B cell (primary cell): ENCODE measurements around the gene SMKR1. TPM values are rescaled to one million over a fixed set of nuclear protein-coding genes. Genes with fewer than 3 reads are reported as not detected.

Experiments
- ATAC-seq: fragments of 200-7000 bp; cut with Tn5 transposase; one replicate; pipeline ENCODE4 v1.10.0; 2021; ENCODE audit warnings: low read depth, mild to moderate bottlenecking, moderate number of reproducible peaks, moderate library complexity
- CTCF ChIA-PET: fragments of 350-600 bp; sonication (Branson Sonifier 250); formaldehyde crosslinking; loops from one replicate; lab custom pipeline; 2021; ENCODE audit warnings: antibody characterized with exemption, inconsistent platforms; lab: Charles Lee
- POLR2A ChIA-PET: fragments of 350-600 bp; sonication (Branson Sonifier 250); formaldehyde crosslinking; loops from one replicate; lab custom pipeline; 2021; ENCODE audit warnings: antibody characterized with exemption; lab: Charles Lee
- DNase-seq: peaks from one replicate; pipeline ENCODE4 v3.0.0; 2013
- H2AFZ ChIP-seq: 2 replicates; pipeline ENCODE4 v1.6.1; 2012; ENCODE audit warnings: mild to moderate bottlenecking, low read depth, low read length; ENCODE audit not compliant: insufficient read depth, poor library complexity, severe bottlenecking
- H3K27ac ChIP-seq, 2 donors: 1 replicate in 1 of 2; 2 replicates in 1 of 2; pipeline ENCODE4 v1.5.1; 2012 to 2013; ENCODE audit warnings: low read length in 2 of 2, mild to moderate bottlenecking in 2 of 2, moderate library complexity in 1 of 2
- H3K27me3 ChIP-seq, 4 experiments: fragments of 200-600 bp in 1 of 4; sonication (generic) in 1 of 4; replicated peaks in 1 of 4; 1 replicate in 2 of 4; 2 replicates in 2 of 4; pipeline versions ENCODE4 v1.6.1 to v1.7.0; 2013 to 2016; ENCODE audit warnings: low read length in 3 of 4, mild to moderate bottlenecking in 2 of 4, mixed read lengths in 1 of 4, moderate library complexity in 1 of 4; ENCODE audit not compliant: insufficient read depth in 4 of 4, control insufficient read depth in 3 of 4; ENCODE audit errors: control extremely low read depth in 1 of 4
- H3K36me3 ChIP-seq, 2 experiments: replicated peaks in 1 of 2; 1 replicate in 1 of 2; 2 replicates in 1 of 2; pipeline versions ENCODE4 v1.6.1 to v1.7.1; 2013; ENCODE audit warnings: low read length in 1 of 2; ENCODE audit not compliant: insufficient read depth in 2 of 2, control insufficient read depth in 1 of 2; ENCODE audit errors: control extremely low read depth in 1 of 2, extremely low read depth in 1 of 2
- H3K4me1 ChIP-seq, 2 donors: fragments of 200-600 bp in 1 of 2; sonication (generic) in 1 of 2; 1 replicate in 1 of 2; 2 replicates in 1 of 2; pipeline versions ENCODE4 v1.5.1 to v1.6.1; 2013 to 2017; ENCODE audit warnings: low read length in 2 of 2; ENCODE audit not compliant: control insufficient read depth in 2 of 2, insufficient read depth in 2 of 2
- H3K4me2 ChIP-seq: replicated peaks from 2 replicates; pipeline ENCODE3; 2012; ENCODE audit warnings: mild to moderate bottlenecking, low read depth, low read length; ENCODE audit not compliant: poor library complexity, severe bottlenecking
- H3K4me3 ChIP-seq, 5 experiments: fragments of 200-600 bp in 1 of 5; sonication (generic) in 1 of 5; 1 replicate in 3 of 5; 2 replicates in 2 of 5; pipeline versions ENCODE4 v1.5.1 to v1.7.0; 2011 to 2016; ENCODE audit warnings: low read length in 4 of 5, mild to moderate bottlenecking in 4 of 5, low read depth in 2 of 5, control low read depth in 1 of 5, moderate library complexity in 1 of 5; ENCODE audit not compliant: insufficient read depth in 1 of 5; ENCODE audit errors: control extremely low read depth in 1 of 5, extremely low read depth in 1 of 5
- H3K79me2 ChIP-seq: fragments of 200-600 bp; sonication (generic); one replicate; pipeline ENCODE4 v1.6.0; 2016; ENCODE audit warnings: low read length; ENCODE audit not compliant: control insufficient read depth, insufficient read depth
- H3K9ac ChIP-seq: fragments of 200-600 bp; sonication (generic); 2 replicates; pipeline ENCODE4 v1.6.1; 2017; ENCODE audit warnings: mild to moderate bottlenecking, low read length, moderate library complexity
- H3K9me3 ChIP-seq, 3 donors: one replicate each; pipeline versions ENCODE4 v1.6.1 to v1.7.1; 2013; ENCODE audit warnings: low read length in 2 of 3; ENCODE audit not compliant: control insufficient read depth in 2 of 3, insufficient read depth in 1 of 3; ENCODE audit errors: control extremely low read depth in 1 of 3
- H4K20me1 ChIP-seq: 2 replicates; pipeline ENCODE4 v1.6.0; 2012; ENCODE audit warnings: mild to moderate bottlenecking, low read length; ENCODE audit not compliant: insufficient read depth, control insufficient read depth, poor library complexity, severe bottlenecking
- H3K27ac Mint-ChIP-seq: one replicate; pipeline ENCODE4 v1.8.0; 2021; ENCODE audit warnings: mixed read lengths
- H3K27me3 Mint-ChIP-seq: one replicate; pipeline ENCODE4 v1.8.0; 2021; ENCODE audit warnings: mixed read lengths
- H3K4me1 Mint-ChIP-seq: one replicate; pipeline ENCODE4 v1.8.0; 2021; ENCODE audit warnings: mixed read lengths
- H3K4me3 Mint-ChIP-seq: one replicate; pipeline ENCODE4 v1.8.0; 2021; ENCODE audit warnings: mixed read lengths
- H3K9me3 Mint-ChIP-seq: one replicate; pipeline ENCODE4 v1.8.0; 2022; ENCODE audit warnings: mixed read lengths; ENCODE audit not compliant: insufficient read depth
- EZH2 ChIP-seq: IDR thresholded peaks from 2 replicates; pipeline ENCODE4 v1.6.1; 2012; ENCODE audit warnings: borderline replicate concordance, low read depth, mild to moderate bottlenecking, moderate library complexity, low read length; ENCODE audit not compliant: insufficient read depth, poor library complexity, severe bottlenecking
- WGBS: methylation state at CpG from one replicate; pipeline ENCODE4 v1.1.5; 2013; ENCODE audit warnings: missing lambda C conversion rate; ENCODE audit not compliant: insufficient coverage; 5-methylcytosine and 5-hydroxymethylcytosine counted together
- intact Hi-C: fragments of 100-400 bp; cut with micrococcal nuclease; formaldehyde crosslinking; loops from one replicate; pipeline ENCODE4 v1.10.0; 2022
- polyA plus RNA-seq: library from polyadenylated mRNA; depleted of rRNA; stranded (reverse); fragments of >200 nt; gene quantifications from 2 replicates; pipeline ENCODE4 v1.2.3, GENCODE V29; 2012
- total RNA-seq, 2 donors: library from RNA; stranded (reverse); fragments of 120-200 nt in 1 of 2; gene quantifications; 1 replicate in 1 of 2; 2 replicates in 1 of 2; pipeline versions ENCODE4 v1.2.3 to v1.2.4, GENCODE V29; 2013 to 2022
- TF ChIP-seq, protein P1 (sequence below): fragments of 200-600 bp; IDR thresholded peaks from one replicate; pipeline ENCODE4 v1.8.0; 2022; ENCODE audit warnings: antibody characterized with exemption, mild to moderate bottlenecking

SMKR1 gene
- total and polyA plus RNA-seq, 2 donors (not counting 1 experiment from before 2014, with no cell fraction given), result 0.58 to 2.9 TPM

- TF ChIP-seq, protein P1, sequence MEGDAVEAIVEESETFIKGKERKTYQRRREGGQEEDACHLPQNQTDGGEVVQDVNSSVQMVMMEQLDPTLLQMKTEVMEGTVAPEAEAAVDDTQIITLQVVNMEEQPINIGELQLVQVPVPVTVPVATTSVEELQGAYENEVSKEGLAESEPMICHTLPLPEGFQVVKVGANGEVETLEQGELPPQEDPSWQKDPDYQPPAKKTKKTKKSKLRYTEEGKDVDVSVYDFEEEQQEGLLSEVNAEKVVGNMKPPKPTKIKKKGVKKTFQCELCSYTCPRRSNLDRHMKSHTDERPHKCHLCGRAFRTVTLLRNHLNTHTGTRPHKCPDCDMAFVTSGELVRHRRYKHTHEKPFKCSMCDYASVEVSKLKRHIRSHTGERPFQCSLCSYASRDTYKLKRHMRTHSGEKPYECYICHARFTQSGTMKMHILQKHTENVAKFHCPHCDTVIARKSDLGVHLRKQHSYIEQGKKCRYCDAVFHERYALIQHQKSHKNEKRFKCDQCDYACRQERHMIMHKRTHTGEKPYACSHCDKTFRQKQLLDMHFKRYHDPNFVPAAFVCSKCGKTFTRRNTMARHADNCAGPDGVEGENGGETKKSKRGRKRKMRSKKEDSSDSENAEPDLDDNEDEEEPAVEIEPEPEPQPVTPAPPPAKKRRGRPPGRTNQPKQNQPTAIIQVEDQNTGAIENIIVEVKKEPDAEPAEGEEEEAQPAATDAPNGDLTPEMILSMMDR, result no peak
- TF ChIP-seq EZH2, result no peak
- DNase-seq (no peak), ATAC-seq (no peak)
- no peaks in the 10 kb centered on the region for H3K36me3 ChIP-seq
- H3K79me2 ChIP-seq, result no peaks in the 10 kb centered on the region
- no peaks in the 10 kb centered on the region for H4K20me1 ChIP-seq
- no peaks in the 10 kb centered on the region for H3K27me3 ChIP-seq
- no peak overlapping the region for H2AFZ ChIP-seq
- H3K9me3 Mint-ChIP-seq, result no peaks in the 10 kb centered on the region
- WGBS, result 93% methylated on average over 2 of the region's 11 CpGs
- no peak overlapping the region for H3K4me2 ChIP-seq
- H3K4me1 Mint-ChIP-seq, result peaks cover 6% of the 10 kb centered on the region
- no peaks in the 10 kb centered on the region for H3K9me3 ChIP-seq
- no peak overlapping the region for H3K9ac ChIP-seq
- H3K27ac ChIP-seq, result no peak overlapping the region
- ChIA-PET POLR2A (interaction anchor here (0.6 kb wide), 1 partner anchor 115 kb away, joined by 3 read pairs; no protein-coding TSS in a partner anchor), CTCF (no interaction called here)
- no peak overlapping the region for H3K27ac Mint-ChIP-seq
- no peaks in the 10 kb centered on the region for H3K4me1 ChIP-seq
- peaks cover 23% of the 10 kb centered on the region for H3K27me3 Mint-ChIP-seq
- intact Hi-C loops, result no loop called here
- H3K4me3 ChIP-seq, result no peak overlapping the region
- no peak overlapping the region for H3K4me3 Mint-ChIP-seq
Measured at GRCh38 chr7:129557686-129558481, 55.6 kb downstream of the SMKR1 start.

- POLR2A ChIA-PET, result no interaction called here
- no peak for ATAC-seq
- intact Hi-C loops, result no loop called here
Measured at GRCh38 chr7:129559564-129559963, 57.2 kb downstream of the SMKR1 start.

More at GRCh38 chr7:129559564-129559963, 57.2 kb downstream of the SMKR1 start:
- 75% methylated on average over 4 of the region's 8 CpGs for WGBS
- no peaks in the 10 kb centered on the region for H3K9me3 ChIP-seq
- H3K79me2 ChIP-seq, result no peaks in the 10 kb centered on the region
- TF ChIP-seq, protein P1, result no peak
- TF ChIP-seq EZH2, result no peak
- Mint-ChIP-seq H3K4me1 (no peaks in the 10 kb centered on the region), H3K27ac (no peak overlapping the region), H3K9me3 (no peaks in the 10 kb centered on the region), H3K4me3 (no peak overlapping the region), H3K27me3 (peaks cover 21% of the 10 kb centered on the region)
- no peak overlapping the region for H3K9ac ChIP-seq
- H3K36me3 ChIP-seq, result no peaks in the 10 kb centered on the region
- H3K4me3 ChIP-seq, result no peak overlapping the region
- no peak overlapping the region for H3K4me2 ChIP-seq
- DNase-seq, result no peak
- no peak overlapping the region for H3K27ac ChIP-seq
- H3K27me3 ChIP-seq, result no peaks in the 10 kb centered on the region
- no peaks in the 10 kb centered on the region for H4K20me1 ChIP-seq
- CTCF ChIA-PET, result interaction anchor here (0.7 kb wide), 1 partner anchor 1407 kb away, joined by 3 read pairs; no protein-coding TSS in a partner anchor
- no peak overlapping the region for H2AFZ ChIP-seq
- no peaks in the 10 kb centered on the region for H3K4me1 ChIP-seq
